ENCODE measurements around the gene EFR3B.

Gene EFR3B

DNA sequence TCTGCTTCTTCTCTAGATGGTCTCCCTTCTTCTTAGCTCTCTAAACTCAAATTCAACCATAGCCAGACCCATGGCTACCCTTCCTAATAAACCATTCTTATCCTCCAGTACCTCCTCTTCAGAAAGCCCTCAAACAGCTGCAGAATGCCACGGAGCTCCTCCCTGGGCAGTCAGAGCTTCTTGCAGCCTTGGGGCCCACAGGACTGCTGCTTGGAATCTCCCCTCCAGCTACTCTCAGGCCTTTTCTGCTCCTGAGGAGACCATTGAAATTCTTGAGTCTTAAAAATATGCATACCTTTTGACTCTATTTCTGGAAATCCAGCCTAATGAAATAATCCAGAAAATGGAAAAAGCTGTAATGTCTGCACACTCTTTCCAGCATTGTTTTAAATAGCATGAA is 30.7 kb downstream of the EFR3B start:
- no peak overlapping the region for H3K4me3 ChIP-seq (ENCODE audit: low read length)
- no peak for TF ChIP-seq ZNF274 (IDR thresholded peaks at IDR 0.05; ENCODE audit: low read depth, low read length)

DNA sequence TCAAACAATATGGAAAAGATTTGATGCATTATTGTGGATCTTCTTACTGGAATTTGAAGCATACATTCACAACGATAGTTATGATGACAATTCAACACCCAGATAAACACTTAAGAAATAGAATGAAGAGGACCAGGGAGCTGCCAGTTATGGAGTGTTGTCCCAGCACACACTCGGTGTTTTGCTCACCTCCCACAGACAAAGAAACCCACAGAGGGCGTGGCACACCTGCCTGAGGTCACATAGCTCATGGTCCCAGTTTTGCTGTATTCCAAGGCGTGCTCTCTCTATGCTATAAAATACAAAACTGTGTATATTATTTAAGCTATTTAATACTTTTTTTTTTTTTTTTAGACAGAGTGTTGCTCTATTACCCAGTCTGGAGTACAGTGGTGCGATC is 31.1 kb downstream of the EFR3B start:
- no peak overlapping the region for H3K4me3 ChIP-seq (ENCODE audit: low read length)
- TF ChIP-seq ZNF274 (IDR thresholded peaks at IDR 0.05; ENCODE audit: low read depth, low read length) = no peak

- TF ChIP-seq ZNF274 (IDR thresholded peaks at IDR 0.05; ENCODE audit: low read depth, low read length) = no peak
Observed at GRCh38 chr2:25073914-25074313, 32.0 kb downstream of the EFR3B start.

GRCh38 chr2:25074826-25075225 is 33.0 kb downstream of the EFR3B start:
- TF ChIP-seq ZNF274 (IDR thresholded peaks at IDR 0.05; ENCODE audit: low read depth, low read length) = no peak
- no peak overlapping the region for H3K4me3 ChIP-seq (ENCODE audit: low read length)

More at GRCh38 chr2:25073914-25074313, 32.0 kb downstream of the EFR3B start:
- H3K4me3 ChIP-seq (ENCODE audit: low read length) = no peak overlapping the region

DNA sequence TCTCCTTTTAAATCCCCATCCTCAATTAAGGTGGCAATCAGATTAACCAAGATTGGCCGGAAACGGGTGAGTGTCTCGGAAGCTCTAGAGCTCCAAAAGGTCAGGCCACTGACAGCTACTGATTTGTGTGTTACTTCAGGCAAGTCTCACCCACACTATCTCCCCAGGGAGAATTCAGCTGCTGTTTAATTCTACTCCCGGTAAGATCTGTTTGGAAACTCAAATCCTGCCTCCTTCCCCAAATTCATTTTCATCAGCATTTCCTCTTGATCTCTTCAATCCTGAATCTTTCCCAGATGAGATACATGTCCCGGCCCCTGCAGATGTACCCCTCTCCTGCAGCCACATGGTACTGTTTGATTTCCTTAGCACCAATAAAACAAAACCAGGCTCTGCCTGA is 34.9 kb downstream of the EFR3B start:
- no peak for TF ChIP-seq ZNF274 (IDR thresholded peaks at IDR 0.05; ENCODE audit: low read depth, low read length)
- H3K4me3 ChIP-seq (ENCODE audit: low read length) = no peak overlapping the region

GRCh38 chr2:25077789-25078169 is 35.9 kb downstream of the EFR3B start:
- no peak for TF ChIP-seq ZNF274 (IDR thresholded peaks at IDR 0.05; ENCODE audit: low read depth, low read length)
- no peak overlapping the region for H3K4me3 ChIP-seq (ENCODE audit: low read length)

GRCh38 chr2:25078170-25079049 is 36.5 kb downstream of the EFR3B start:
- TF ChIP-seq ZNF274 (IDR thresholded peaks at IDR 0.05; ENCODE audit: low read depth, low read length) = no peak
- H3K4me3 ChIP-seq (ENCODE audit: low read length) = no peak overlapping the region

DNA sequence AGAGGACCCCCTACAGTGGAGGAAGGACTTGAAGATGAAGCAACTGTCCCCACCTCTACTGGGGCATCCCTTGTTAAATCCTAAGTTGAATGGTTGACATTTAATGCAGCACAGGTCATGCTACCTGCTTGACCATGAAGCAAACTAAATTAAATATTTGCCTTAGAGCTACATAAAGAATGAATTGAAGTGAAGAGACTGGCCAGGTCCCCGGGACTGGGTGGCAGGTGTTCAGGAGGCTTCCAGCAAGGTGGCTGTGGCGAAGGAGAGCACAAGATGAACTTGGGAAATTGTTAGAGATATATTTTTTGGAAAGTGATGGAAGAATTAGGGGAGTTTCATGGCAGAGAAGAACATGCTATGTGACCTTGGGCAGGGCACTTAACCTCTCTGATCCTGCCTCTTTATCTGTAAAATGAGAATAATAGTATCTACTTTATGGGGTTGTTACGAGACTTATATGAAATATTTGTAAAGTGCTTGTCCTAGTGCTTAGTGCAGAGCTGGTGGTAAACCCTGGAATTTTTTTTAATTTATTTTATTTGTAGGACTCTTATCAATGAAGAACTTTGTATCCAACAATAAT is 37.3 kb downstream of the EFR3B start:
- TF ChIP-seq ZNF274 (IDR thresholded peaks at IDR 0.05; ENCODE audit: low read depth, low read length) = no peak
- H3K4me3 ChIP-seq (ENCODE audit: low read length) = no peak overlapping the region

- TF ChIP-seq ZNF274 (IDR thresholded peaks at IDR 0.05; ENCODE audit: low read depth, low read length) = no peak
- no peak overlapping the region for H3K4me3 ChIP-seq (ENCODE audit: low read length)
Observed at GRCh38 chr2:25081237-25081790, 39.4 kb downstream of the EFR3B start.

DNA sequence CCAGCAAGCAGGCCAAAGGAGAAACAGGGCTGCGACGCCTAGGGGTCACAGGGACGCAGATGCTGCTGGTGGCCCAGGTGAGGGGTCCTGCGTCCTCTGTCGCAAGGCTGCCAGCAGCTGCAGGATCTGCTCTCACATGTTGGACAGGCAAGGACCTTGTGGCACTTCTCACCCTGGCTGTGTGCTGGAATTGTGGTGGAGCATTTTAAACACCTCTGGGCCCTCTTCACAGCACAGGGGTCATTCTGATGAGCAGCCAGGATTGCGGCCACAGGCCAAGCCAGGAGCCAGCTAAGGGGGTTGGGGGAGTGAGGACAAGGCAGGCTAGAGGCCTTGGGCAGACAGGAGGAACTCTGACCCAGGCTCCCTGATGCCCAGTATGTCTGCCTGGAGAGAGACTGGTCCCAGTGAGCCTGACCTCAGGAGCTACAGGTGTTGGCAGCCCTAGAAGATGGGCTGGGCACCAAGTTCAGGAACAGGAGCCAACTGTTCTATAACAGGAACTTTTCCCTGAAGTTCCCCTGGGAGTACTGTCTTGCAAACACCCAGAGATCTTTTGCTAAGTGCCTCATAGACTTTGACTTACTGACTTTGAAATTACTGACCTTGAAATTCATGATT is 40.2 kb downstream of the EFR3B start:
- TF ChIP-seq ZNF274 (IDR thresholded peaks at IDR 0.05; ENCODE audit: low read depth, low read length) = no peak
- no peak overlapping the region for H3K4me3 ChIP-seq (ENCODE audit: low read length)

DNA sequence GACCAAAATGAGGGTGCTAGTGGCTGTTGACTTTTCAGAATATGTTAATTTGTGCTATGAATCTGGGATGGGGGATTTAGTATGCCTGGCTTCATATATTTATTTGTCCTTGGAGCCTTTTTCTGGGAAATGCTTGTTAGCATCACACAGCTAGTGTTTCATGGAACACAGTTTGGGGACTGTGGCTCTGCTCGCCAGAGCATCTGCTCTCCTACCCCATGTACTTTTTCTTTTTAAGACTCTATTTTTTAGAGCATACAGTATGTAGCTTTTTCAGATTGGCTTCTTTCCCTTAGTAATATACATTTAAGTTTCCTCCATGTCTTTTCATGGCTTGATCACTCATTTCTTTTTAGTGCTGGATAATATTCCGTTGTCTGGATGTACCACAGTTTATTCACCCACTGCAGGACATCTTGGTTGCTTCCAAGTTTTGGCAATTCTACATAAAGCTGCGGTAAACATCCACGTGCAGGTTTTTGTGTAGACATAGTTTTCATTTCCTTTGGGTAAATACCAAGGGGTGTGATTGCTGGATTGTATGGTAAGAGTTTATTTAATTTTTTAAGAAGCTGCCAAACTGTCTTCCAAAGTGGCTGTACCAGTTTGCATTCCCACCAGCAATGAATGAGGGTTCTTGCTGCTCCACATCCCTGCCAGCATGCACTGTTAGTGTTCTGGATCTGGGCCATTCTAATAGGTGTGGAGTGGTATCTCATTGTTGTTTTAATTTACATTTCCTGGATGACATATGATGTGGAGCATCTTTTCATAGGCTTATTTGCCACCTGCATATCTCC is 44.1 kb downstream of the EFR3B start:
- TF ChIP-seq ZNF274 (IDR thresholded peaks at IDR 0.05; ENCODE audit: low read depth, low read length) = no peak
- no peak overlapping the region for H3K4me3 ChIP-seq (ENCODE audit: low read length)

DNA sequence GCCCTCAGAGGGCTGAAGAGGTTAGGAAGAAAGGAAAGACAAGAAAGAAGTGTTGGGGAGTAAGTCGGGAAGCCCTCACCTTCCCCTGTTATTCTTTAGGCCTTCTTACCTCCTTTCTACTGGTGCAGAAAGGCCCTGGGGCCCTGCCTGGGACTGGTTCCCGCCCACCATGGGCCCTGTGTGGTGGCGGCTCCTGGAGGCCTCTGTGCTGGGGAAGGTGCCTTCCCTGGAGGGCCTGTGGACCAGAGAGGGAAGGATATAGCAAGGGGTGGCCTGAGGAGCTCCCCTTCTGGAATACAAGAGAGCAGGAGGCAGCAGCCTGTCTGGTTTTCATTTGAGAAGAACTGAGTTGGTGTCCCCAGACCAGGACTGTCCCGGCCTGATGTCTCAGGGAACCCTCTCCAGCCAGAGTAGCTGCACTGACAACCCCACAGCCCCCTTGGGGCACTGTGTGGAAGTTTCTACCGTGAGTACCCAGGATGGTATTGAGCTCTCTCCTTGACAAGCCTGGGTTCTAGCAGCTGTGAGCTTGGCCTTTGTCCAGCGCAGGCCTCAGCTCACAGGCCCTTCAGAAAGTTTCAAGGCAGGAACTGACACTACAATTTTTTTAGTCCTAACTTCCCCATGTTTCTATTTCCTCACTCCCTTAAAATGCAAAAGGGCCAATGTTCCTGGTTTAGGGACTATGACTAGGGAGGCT is 47.1 kb downstream of the EFR3B start:
- no peak for TF ChIP-seq ZNF274 (IDR thresholded peaks at IDR 0.05; ENCODE audit: low read depth, low read length)
- H3K4me3 ChIP-seq (ENCODE audit: low read length) = no peak overlapping the region

- no peak overlapping the region for H3K4me3 ChIP-seq (ENCODE audit: low read length)
- no peak for TF ChIP-seq ZNF274 (IDR thresholded peaks at IDR 0.05; ENCODE audit: low read depth, low read length)
Observed at GRCh38 chr2:25089605-25090315, 47.9 kb downstream of the EFR3B start.
